Body of pancreas (tissue), 4 donors: ENCODE data around the gene HDAC7.

Experiments
- CTCF ChIP-seq, 7 experiments: fragments of 450-650 bp in 4 of 7; fragments of 200-600 bp in 3 of 7; sonication (generic) in 3 of 7; IDR thresholded peaks; one replicate each; pipeline ENCODE4 v1.5.1; 2016 to 2019; ENCODE audit warnings: antibody characterized with exemption in 7 of 7
- POLR2A ChIP-seq, 3 donors: fragments of 450-650 bp; IDR thresholded peaks; one replicate each; pipeline ENCODE4 v1.6.1; 2016; ENCODE audit warnings: antibody characterized with exemption in 3 of 3, mild to moderate bottlenecking in 2 of 3

DNA sequence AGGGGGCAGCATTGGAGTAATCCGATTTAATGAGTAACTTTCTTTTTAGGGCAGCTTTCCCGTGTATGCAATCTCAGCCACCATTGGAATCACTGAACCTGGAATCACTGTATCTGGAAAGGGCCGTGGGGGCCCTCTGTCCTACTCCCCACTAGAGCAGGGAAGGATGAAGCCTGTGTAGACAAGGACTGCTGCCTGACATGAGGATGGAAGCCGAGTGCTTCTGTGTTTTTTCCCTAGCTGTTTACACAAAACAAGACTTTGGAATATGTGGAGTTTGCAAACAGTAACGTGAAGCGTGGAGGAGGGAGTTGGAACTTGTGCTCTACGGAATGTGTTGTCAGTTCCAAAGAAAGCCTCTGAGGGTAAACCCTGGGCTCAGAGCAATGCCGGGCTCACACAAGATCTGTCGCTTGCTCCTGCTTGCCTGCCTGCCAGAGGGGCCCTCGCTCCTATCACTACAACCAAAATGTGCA lies 32.4 kb upstream of the HDAC7 start:
- TF ChIP-seq CTCF (IDR thresholded peaks at IDR 0.05) = no peak
- no peak for TF ChIP-seq POLR2A (IDR thresholded peaks at IDR 0.05)
